Erythroblast (primary cell): ENCODE data around the gene PCSK1N.

ENCODE experiments used
- GATA1 ChIP-seq: IDR thresholded peaks from 2 replicates; pipeline ENCODE4 v1.6.1; 2011; ENCODE audit warnings: low read depth, mild to moderate bottlenecking, control low read depth, low read length, moderate library complexity
- POLR2A ChIP-seq: IDR thresholded peaks from 2 replicates; pipeline ENCODE4 v1.6.1; 2011; ENCODE audit warnings: mild to moderate bottlenecking, low read length

GRCh38 chrX:48789366-48790220 lies 45.8 kb downstream of the PCSK1N start:
- TF ChIP-seq POLR2A: peak; percentile 48
- TF ChIP-seq GATA1: no peak
